ENCODE data around the gene ZNF682. TPM values are rescaled to one million over a fixed set of nuclear protein-coding genes. Genes with fewer than 3 reads are reported as not detected.
A peak's percentile ranks its signal among the peaks of the same experiment; 100 is the strongest.
"Not testable (repeated sequence)": the region's sequence is repeated elsewhere in the genome, so short reads cannot be mapped to it uniquely, and the experiment has no call there.

The ZNF682 gene
- total RNA-seq, result 1 to 10 TPM; 1.6 to 5.9 (median 3.8) TPM

- 0% methylated on average over 2 to 4 of the region's 25 CpGs for WGBS, 2 donors (ENCODE audit: low coverage in 1 of 2)
- Histone ChIP-seq H3K9me3 (no peaks in the 10 kb centered on the region), H3K27ac (peak within 1 kb of the TSS; percentile 5 to 83 (median 79)), H3K27me3 (peaks cover 27% of the 10 kb centered on the region), H3K4me1 (peaks cover 0 to 17% (median 0%) of the 10 kb centered on the region in 3 donors), H3K36me3 (peaks cover 0 to 5% of the 10 kb centered on the region in 2 donors), H3K4me3 (peak within 1 kb of the TSS; percentile 81 to 86)
- no peak for TF ChIP-seq CTCF (IDR thresholded peaks at IDR 0.05)
- no peak for TF ChIP-seq EP300 (IDR thresholded peaks at IDR 0.05)
- peak in 1 of 2 donors; percentile 10 for TF ChIP-seq POLR2A (IDR thresholded peaks at IDR 0.05)
- peak; percentile 56 for TF ChIP-seq POLR2AphosphoS5 (IDR thresholded peaks at IDR 0.05)
- ATAC-seq, result peak; percentile 100
Measured at GRCh38 chr19:20039203-20039723, at the start of gene ZNF682. Gene ZNF682, minus strand, starts transcription at chr19:20039505. Its CDS starts 160 bp downstream, at chr19:20039345.

GRCh38 chr19:20082876-20083275 is 43.6 kb upstream of the ZNF682 start:
- H3K4me1 ChIP-seq, result peaks cover 0 to 18% (median 0%) of the 10 kb centered on the region in 3 donors
- H3K36me3 ChIP-seq, H3K4me3 ChIP-seq, H3K9me3 ChIP-seq, H3K27ac ChIP-seq, ATAC-seq, H3K27me3 ChIP-seq: not testable (repeated sequence)
- WGBS, 2 donors (ENCODE audit: low coverage in 1 of 2), result 67 to 69% methylated on average over 7 of the region's 7 CpGs

- not testable (repeated sequence) for H3K36me3 ChIP-seq, H3K27me3 ChIP-seq, H3K4me3 ChIP-seq, ATAC-seq, H3K9me3 ChIP-seq, H3K27ac ChIP-seq
- peaks cover 0 to 18% (median 0%) of the 10 kb centered on the region in 3 donors for H3K4me1 ChIP-seq
- WGBS, 2 donors (ENCODE audit: low coverage in 1 of 2), result 20 to 89% methylated on average over 2 to 3 of the region's 3 CpGs
Measured at GRCh38 chr19:20082232-20082833, 43.0 kb upstream of the ZNF682 start.

- no peaks in the 10 kb centered on the region for H3K9me3 ChIP-seq
- ATAC-seq, result no peak
- no peak overlapping the region for H3K27ac ChIP-seq
- H3K27me3 ChIP-seq, result no peaks in the 10 kb centered on the region
- TF ChIP-seq POLR2A (IDR thresholded peaks at IDR 0.05), result no peak
- no peak for TF ChIP-seq EP300 (IDR thresholded peaks at IDR 0.05)
- TF ChIP-seq CTCF (IDR thresholded peaks at IDR 0.05), result no peak
- no peak for TF ChIP-seq POLR2AphosphoS5 (IDR thresholded peaks at IDR 0.05)
- no peaks in the 10 kb centered on the region for H3K36me3 ChIP-seq
- WGBS, 2 donors (ENCODE audit: low coverage in 1 of 2), result 46 to 80% methylated on average over 1 to 3 of the region's 3 CpGs
- peaks cover 0 to 18% (median 0%) of the 10 kb centered on the region in 3 donors for H3K4me1 ChIP-seq
- no peak overlapping the region for H3K4me3 ChIP-seq
Measured at GRCh38 chr19:20080656-20081055, 41.4 kb upstream of the ZNF682 start.

GRCh38 chr19:20079476-20079875 is 40.2 kb upstream of the ZNF682 start:
- Histone ChIP-seq H3K4me1 (peaks cover 0 to 18% (median 0%) of the 10 kb centered on the region in 3 donors), H3K27me3 (no peaks in the 10 kb centered on the region), H3K9me3 (no peaks in the 10 kb centered on the region), H3K36me3 (no peaks in the 10 kb centered on the region), H3K27ac (no peak overlapping the region), H3K4me3 (no peak overlapping the region)
- TF ChIP-seq POLR2A (IDR thresholded peaks at IDR 0.05) (no peak), POLR2AphosphoS5 (IDR thresholded peaks at IDR 0.05) (no peak), EP300 (IDR thresholded peaks at IDR 0.05) (no peak), CTCF (IDR thresholded peaks at IDR 0.05) (no peak)
- ATAC-seq, result no peak
- 64 to 78% methylated on average over 8 of the region's 8 CpGs for WGBS, 2 donors (ENCODE audit: low coverage in 1 of 2)

GRCh38 chr19:20078581-20079031 is 39.3 kb upstream of the ZNF682 start:
- Histone ChIP-seq H3K4me3 (peak overlapping the region; percentile 45 to 55), H3K9me3 (no peaks in the 10 kb centered on the region), H3K4me1 (peaks cover 0 to 18% (median 0%) of the 10 kb centered on the region in 3 donors), H3K36me3 (no peaks in the 10 kb centered on the region), H3K27ac (peak overlapping the region in 3 of 4 donors; percentile 46 to 75 (median 67)), H3K27me3 (no peaks in the 10 kb centered on the region)
- no peak for TF ChIP-seq POLR2A (IDR thresholded peaks at IDR 0.05)
- no peak for TF ChIP-seq EP300 (IDR thresholded peaks at IDR 0.05)
- no peak for TF ChIP-seq POLR2AphosphoS5 (IDR thresholded peaks at IDR 0.05)
- no peak for TF ChIP-seq CTCF (IDR thresholded peaks at IDR 0.05)
- 0% methylated on average over 11 to 12 of the region's 19 CpGs for WGBS, 2 donors (ENCODE audit: low coverage in 1 of 2)
- ATAC-seq, result no peak
